HG03439 (cell line): ENCODE results near the gene EHD1.
A peak's percentile ranks its signal among the peaks of the same experiment; 100 is the strongest.

ENCODE experiments used
- ATAC-seq: cut with Tn5 transposase; IDR thresholded peaks from one replicate; pipeline ENCODE4 v1.9.1; 2021; ENCODE audit warnings: mild to moderate bottlenecking, moderate library complexity; ENCODE audit not compliant: unreplicated experiment

Gene EHD1

GRCh38 chr11:64878494-64879243 is at the start of gene EHD1:
Gene EHD1 (minus strand): TSS chr11:64878621. CDS start chr11:64878464, 157 bp downstream.
- ATAC-seq: peak; percentile 75

- no peak for ATAC-seq
Measured at GRCh38 chr11:64926689-64927088, 48.3 kb upstream of the EHD1 start.

DNA sequence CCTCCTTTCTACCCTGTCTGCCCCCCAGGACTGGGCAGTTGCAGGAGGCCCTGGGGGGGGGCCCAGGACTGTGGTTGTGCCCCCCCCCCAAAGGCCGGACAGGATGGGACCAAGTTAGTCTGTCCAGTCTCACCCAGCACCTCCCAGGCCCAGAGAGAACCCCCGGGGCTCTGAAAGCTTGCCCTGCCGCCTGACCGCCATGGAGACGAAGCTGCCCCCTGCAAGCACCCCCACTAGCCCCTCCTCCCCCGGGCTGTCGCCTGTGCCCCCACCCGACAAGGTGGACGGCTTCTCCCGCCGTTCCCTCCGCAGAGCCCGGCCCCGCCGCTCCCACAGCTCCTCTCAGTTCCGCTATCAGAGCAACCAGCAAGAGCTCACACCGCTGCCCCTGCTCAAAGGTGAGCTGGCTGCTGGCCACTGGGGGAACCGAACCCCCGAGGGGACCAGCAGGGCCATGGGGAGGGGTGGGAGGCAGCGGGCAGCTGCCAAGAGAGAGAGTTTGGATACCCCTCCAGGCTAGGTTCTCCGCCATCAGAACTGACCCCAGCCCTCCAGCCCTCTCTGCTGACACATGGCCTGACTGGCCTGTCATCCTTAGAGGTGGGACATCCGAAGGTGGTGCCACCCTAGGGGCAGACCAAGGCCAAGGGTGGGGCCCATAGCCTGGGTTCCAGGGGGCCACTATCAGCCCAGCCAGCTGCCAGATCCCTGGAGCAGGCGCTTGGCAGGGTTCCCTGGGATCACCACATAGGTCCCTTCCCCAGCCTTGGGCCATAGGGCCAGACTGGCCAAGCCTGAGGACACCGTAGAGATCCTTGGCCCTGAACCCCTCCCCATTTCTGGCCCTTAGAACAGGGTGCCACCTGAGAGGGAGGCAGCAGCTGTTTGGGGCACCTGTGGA is 47.4 kb upstream of the EHD1 start:
- no peak for ATAC-seq

GRCh38 chr11:64924910-64925284 is 46.5 kb upstream of the EHD1 start:
- ATAC-seq: no peak

GRCh38 chr11:64923944-64924909 is 45.8 kb upstream of the EHD1 start, which contains the start of gene PPP2R5B:
Gene PPP2R5B (plus strand): TSS chr11:64924689. CDS start chr11:64925735, 1,046 bp downstream.
- ATAC-seq: peak; percentile 80

DNA sequence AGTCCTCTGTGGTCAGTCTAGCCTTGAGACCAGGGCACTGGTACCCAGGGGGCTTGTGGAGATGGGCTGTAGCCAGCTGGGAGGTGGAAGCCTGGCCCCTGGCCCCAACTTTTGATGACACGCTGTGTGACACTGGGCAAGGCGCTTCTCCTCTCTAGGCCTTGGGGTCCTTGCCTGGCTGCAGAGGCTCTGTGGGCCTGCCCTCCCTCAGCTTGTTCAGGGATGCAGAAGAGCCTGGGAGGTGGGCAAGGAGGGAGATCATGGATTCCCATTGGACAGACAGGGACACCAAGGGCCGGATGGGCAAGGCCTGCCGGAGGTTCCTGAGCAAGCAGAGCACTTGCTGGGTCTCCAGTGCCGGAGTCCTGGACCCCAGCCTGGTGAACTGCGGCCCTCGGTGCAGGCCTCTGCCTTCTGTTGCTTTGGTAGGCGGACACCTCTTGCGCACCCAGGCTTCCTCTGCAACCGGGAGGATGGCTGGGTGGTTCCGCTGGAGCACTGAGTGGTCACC is 44.8 kb upstream of the EHD1 start:
- ATAC-seq: no peak

- ATAC-seq: no peak
Measured at GRCh38 chr11:64921384-64921783, 43.0 kb upstream of the EHD1 start.

DNA sequence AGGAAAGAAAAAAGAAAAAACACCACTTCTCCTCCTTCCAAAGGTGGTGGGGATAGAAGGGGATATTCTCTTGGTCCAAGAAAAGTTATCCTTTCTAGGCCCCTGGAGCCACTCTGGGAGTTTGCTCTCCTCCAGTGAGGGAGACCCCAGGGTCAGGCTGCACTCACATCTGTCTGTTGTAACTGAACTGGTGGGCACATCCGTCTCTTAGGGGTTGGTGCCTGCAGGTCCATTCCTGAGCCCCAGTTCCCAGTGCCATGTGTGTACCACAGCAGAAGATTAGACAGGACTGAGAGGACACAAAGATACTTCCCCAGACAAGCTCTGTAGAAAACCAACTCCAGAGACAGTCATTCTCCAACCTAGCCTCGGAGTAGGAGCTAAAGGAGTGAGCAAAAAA is 41.7 kb upstream of the EHD1 start:
- ATAC-seq: no peak

DNA sequence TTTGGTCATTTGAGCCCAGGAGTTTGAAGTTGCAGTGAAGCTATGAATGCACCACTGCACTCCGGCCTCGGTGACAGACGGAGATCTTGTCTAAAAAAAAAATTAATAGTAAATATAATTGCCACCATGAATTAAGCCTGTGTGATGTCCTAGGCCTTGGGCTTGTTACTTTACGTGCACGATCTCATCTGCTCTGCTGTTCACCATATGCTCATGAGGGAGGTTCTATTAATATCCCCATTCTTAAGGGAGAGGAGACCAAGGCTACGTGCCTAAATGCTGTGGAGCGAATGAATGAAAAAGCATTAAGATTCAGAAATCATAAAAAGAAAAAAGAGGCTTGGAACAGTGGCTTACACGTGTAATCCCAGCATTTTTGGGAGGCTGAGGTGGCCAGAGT is 41.2 kb upstream of the EHD1 start:
- ATAC-seq: no peak

- ATAC-seq: no peak
Measured at GRCh38 chr11:64918017-64918416, 39.6 kb upstream of the EHD1 start.

DNA sequence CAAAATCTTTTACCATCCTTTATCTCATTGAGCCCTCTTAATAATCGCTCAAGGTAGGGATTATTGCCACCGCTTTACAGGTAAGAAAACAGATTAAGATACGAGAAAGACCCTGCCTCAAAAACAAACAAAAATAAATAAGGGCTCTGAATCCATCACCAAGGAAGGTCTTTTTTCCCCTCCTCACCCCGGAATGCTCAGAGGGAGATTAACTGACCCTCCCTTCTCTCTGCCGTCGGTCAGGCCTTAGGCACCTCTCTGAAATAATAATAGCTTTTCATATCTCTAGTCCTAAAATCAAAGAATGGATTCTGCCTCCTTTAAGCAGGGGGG is 39.2 kb upstream of the EHD1 start:
- no peak for ATAC-seq

DNA sequence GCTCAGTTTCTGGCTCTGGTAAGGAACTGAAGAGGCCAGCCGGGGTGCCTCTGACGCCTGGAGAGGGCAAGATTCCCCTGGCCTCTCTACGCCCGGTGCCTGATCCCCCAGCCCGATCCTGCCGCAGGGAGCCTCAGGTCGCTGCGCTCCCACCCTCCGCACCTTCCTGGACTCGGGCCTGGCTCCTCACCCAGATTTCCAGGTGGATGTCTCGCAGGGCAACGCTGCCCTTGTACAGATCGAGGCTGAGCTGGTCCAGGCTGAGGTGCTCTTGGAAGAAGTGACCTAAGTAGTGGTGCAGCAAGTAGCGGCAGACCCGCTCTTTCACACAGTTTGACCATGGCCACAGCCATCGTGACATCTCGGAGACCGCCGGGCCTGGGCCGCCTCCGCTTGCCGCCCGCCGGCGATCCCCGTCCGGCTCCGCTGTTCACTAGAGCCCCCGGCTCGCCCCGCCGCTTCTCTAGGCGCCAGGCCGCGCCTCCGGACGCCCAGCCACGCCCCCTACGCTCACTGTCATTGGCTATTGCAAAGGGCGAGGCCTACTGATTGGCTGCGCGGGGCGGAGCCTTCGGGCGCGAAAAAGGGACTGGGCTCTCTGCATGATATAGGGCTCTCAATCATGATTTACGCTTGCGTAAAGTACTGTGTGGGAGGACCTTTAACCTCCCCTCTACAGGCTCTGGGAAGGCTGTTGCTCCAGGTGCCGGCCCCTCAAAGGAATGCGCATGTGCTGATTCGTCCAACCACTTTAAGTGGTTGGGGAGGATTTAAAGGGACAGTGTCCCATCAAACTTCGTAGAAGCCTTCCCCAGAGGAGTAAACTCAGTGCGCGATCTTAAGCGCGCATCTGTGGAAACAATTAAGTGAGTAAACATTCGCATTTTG is 38.6 kb upstream of the EHD1 start, which contains the start of gene ATG2A:
Gene ATG2A, minus strand, starts transcription at position 435 of the 888 bp plus-strand sequence. Its CDS starts 74 bp downstream, at position 361.
- ATAC-seq: peak; percentile 93

DNA sequence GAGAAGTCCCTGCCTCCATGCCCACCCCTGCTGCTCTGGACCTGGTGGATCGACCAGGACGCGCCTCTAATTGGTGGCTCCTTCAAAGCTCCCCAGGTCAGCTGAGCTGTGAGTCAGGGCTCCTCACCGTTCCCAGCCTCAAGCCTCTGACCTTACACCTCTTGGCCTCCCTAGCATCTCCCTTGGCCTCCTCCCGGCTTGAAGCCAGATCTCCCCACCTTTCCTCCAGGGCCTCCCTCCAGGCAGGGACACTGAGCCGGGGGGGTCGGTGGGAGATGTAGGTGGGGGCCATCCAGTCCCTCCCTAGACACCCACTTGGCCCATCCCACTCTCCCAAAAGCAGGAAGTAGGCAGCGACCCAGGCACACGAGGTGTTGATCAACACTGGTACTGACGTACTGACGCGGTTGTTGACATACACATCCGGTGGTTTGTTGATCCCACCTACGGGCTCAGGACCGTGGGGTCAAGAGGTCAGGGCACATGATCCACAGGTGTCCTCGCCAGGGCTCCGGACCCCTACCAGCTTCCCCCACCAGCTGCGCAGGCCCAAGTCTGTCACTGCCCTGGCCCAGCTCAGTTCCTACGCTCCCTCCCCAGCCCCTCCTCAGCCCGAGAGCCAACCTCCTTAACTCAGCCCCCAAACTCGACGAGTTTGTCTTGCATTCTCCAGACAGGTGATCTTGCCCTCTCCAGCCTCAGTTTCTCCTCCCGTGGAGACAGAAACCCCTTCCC is 37.8 kb upstream of the EHD1 start:
- ATAC-seq: peak; percentile 16

GRCh38 chr11:64915376-64915887 is 37.0 kb upstream of the EHD1 start:
- no peak for ATAC-seq

GRCh38 chr11:64914123-64914522 is 35.7 kb upstream of the EHD1 start:
- ATAC-seq: no peak

GRCh38 chr11:64913171-64913727 is 34.8 kb upstream of the EHD1 start:
- no peak for ATAC-seq

DNA sequence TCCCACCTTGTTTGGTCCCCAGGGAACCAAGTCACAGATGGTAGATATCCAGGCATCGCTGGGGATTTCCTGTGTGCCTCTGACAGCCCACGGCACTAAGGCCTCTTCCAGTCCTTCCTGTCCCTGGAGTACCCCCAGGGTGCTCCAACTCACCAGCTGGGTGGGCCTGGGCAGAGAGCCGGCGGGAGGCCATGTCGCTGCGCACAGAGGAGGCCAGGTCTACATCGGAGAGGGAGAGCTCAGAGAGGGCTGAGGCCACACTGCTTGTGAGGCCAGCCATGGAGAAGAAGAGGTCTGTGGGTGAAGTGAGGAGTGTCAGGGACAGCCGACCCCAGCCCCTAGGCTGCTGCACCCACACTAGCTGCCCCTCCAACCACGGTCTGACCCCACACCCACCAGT is 33.3 kb upstream of the EHD1 start:
- no peak for ATAC-seq

DNA sequence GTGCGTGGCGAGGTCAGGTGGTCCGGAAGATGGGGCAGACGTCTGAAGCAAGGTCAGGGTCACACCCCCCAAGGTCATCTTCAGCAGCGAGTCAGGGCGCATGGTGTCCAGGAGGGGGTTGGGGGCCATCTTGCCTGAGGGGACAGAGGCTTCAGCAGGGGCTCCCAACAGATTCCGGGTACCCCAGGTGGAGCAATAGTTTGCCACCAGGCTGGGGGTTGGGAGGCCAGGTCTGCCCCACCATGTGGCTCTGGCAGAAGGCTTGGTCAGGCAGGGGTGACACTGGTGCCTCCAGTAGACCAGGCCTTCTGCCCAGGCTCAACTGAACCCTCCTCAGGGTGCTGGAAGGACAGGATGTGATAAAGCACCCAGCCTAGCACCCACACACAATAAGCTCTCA is 32.7 kb upstream of the EHD1 start:
- ATAC-seq: no peak
